HG03565 (cell line): ENCODE results near the gene TMPRSS5.

Experiments
- ATAC-seq: cut with Tn5 transposase; IDR thresholded peaks from one replicate; pipeline ENCODE4 v1.9.1; 2021; ENCODE audit warnings: mild to moderate bottlenecking, moderate library complexity; ENCODE audit not compliant: unreplicated experiment

Gene TMPRSS5

GRCh38 chr11:113670149-113670830, 35.8 kb downstream of the TMPRSS5 start:
- ATAC-seq = no peak

DNA sequence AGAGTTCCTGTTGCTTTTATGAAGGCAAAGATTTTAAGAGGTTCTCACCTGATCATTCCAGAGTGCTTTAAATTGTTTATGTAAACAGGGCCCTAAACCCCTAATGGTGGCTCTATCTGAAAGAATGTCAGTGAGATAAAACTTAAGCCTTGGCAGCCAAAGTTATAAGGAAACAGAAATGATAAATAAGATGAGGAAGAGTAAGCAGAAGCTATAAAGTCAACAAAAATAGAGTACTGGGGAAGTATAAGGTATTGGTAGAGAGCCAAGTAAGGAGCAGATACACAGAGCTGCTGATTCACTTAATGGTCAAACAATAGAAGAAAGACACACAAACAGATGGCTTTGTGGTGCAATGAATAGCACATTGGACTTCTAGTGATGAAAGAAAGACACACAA, 37.9 kb downstream of the TMPRSS5 start:
- no peak for ATAC-seq

DNA sequence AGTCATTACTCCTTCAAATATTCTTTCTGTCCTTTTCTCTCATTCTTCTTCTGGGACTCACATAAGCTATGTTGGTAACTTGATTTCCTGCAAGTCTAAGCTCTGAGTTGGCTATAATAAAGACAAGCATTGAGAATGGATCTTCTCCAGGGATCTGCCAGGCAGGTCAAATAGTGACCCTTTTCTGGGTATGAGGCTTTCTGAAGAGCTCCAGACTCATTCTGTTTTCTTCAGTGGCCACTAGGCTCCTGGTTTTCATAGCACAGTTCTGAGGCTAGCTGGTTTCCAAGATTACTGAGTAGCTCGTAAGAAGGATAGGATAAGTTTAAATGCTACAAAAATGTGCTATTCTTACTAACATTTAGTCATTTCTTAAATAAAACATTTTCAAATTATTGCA, 38.3 kb downstream of the TMPRSS5 start:
- ATAC-seq = no peak

DNA sequence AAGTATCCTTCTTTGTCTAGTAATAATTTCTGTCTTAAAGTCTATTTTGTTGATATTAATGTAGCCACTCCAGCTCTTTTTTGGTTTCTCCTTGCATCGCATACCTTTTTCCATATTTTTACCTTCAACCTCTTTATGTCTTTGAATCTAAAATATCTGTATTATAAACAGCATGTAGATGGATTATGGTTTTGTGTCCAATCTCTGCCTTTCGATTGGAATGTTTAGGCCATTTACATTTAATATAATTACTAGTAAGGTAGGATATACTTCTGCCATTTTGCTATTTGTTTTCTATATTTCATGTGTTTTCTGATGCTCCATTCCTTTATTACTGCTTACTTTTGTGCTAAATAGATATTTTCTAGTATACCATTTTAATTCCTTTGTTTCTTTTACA, 39.5 kb downstream of the TMPRSS5 start:
- ATAC-seq = no peak

GRCh38 chr11:113664981-113665710, 41.0 kb downstream of the TMPRSS5 start:
- ATAC-seq = no peak

GRCh38 chr11:113664069-113664980, 41.8 kb downstream of the TMPRSS5 start:
- ATAC-seq = no peak

GRCh38 chr11:113663567-113663966, 42.5 kb downstream of the TMPRSS5 start:
- no peak for ATAC-seq

DNA sequence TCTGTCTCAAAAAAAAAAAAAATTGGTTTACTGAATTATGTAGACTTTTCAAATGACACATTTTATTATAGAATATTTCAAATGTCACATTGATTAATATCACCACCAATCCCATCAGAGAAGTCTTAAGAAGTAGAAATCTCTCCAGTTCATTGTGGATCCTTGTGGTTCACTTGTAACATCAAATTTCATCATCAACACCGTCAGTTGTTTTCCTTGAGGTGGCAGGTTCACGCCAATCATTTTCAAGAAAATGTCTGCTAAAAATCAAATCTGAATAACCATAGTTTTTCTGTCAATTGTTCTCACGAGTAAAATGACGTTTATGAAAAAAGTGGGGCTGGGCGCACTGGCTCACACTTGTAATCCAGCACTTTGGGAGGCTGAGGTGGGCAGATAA, 50.3 kb downstream of the TMPRSS5 start:
- no peak for ATAC-seq

DNA sequence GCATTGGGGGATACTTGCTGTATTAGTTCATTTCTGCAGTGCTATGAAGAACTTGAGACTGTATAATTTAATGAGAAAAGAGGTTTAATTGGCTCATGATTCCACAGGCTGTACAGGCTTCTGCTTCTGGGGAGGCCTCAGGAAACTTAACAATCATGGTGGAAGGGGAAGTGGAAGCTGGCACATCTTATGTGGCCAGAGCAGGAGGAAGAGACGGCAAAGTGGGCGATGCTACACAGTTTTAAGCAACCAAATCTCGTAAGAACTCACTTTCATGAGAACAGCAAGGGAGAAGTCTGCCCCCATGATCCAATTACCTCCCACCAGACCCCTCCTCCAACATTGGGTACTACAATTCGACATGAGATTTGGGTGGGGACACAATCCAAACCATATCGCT, 55.1 kb downstream of the TMPRSS5 start:
- ATAC-seq = no peak

- ATAC-seq = no peak
Measured at GRCh38 chr11:113649311-113649710, 56.8 kb downstream of the TMPRSS5 start.

DNA sequence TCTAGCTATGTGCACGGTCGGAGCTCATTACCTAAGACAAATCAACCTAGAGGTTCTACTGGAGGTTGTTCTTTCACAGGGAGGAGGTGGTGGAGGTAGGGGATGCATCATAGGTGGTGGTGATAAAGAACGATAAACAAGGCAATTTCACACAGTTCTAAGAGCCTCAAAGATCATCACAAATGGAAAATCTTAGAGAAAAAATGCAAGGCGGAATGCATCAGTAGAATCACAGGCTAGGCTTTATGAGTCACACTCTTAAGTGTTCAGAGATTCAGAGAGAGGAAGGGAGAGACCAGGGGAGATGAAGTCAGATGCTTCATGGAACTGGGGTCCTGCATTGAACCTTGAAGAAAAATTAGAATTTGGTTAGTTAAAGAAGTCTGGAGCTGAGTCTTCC, 58.3 kb downstream of the TMPRSS5 start:
- no peak for ATAC-seq

- ATAC-seq = no peak
Measured at GRCh38 chr11:113647108-113647507, 59.0 kb downstream of the TMPRSS5 start.

GRCh38 chr11:113645593-113646349, 60.3 kb downstream of the TMPRSS5 start:
- no peak for ATAC-seq

DNA sequence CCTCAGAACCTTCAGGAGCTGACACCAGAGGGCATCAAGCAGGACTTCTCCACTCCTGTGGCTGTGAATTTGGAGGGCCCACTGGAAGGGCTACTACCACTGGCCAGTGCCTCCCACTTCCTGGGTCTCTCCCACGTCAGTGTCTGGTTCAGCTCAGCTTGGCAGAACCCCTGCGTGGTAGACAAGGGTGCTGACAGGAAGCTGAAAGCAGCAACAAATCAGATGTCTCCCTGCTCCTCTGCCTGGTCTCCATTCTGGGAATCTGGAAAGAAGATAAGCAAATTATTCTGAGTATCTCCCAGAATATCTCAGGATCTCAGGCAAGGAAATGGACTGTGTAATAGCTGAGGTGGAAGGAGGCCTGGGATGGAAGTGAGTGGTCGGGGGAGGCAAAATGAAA, 61.5 kb downstream of the TMPRSS5 start:
- ATAC-seq = no peak

DNA sequence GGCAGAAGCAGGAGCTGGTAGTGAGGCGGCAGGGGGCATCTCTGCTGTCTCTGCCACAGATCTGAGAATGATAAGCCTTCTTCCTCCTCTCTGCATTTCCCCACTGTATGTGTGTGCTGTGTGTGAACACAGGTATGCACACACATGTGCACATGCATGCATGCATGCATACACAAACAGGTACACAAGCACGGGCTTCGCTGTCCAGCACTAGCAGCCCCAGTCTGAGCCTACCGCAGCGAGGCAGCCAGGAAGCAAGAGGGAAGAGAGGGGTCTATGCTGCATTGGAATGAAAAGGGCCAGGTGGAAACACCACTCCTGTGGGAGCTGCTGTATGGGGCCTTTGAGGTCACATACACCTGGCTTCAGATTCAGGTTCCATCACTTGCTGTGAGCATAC, 62.4 kb downstream of the TMPRSS5 start:
- ATAC-seq = no peak

DNA sequence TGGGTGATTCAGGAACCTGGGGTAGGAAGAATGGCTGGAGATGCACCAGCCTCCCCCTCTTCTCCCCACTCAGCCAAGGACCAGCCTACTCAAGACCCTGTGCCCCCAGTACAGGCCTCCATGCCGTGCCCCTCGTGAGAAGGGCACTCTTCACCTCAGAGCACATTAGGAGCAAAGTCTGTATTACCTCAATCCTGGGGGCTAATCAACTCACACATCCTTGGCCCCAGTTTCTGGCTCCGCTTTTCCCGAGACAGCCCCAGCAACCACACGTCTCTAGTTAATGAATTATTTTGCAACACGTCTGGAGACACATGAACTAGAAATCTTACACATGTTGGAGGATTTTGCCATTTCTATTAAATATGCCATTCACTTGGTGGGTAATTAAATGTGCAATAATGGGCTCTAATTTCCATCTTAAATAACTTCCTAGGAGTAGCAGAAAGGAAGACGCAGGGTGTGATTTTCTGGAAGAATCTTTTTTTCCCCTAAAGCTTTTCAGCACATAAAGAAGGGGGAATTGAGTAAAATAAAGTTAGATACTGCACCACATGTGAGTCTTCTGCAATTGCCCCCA, 63.0 kb downstream of the TMPRSS5 start:
- ATAC-seq = no peak

- no peak for ATAC-seq
Measured at GRCh38 chr11:113642090-113642489, 64.0 kb downstream of the TMPRSS5 start.

DNA sequence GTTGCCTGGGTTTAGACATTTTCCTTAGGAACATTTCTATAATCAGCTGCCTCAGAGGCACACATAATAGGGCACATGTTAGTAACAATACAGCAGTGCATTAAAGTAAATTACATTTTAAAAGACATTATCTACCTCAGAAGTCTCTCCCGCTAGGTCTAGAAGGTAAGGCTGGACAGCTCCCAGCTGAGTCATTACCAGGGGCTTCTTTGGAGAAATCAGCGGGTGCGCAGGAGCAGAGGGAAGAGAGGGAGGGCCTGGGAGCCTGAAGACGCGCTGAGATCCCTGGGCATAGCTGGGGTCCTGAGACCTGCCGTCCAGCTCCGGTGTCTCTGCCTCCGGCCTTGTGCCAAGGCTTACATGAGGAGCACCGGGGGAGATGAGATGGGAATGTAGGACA, 67.7 kb downstream of the TMPRSS5 start:
- ATAC-seq = no peak

GRCh38 chr11:113637636-113638035, 68.5 kb downstream of the TMPRSS5 start:
- ATAC-seq = no peak
